ENCODE data around the gene SLC27A6. TPM values are rescaled to one million over a fixed set of nuclear protein-coding genes. Genes with fewer than 3 reads are reported as not detected.

SLC27A6 gene
- total RNA-seq, 1 experiment from 2014 or later: not detected

GRCh38 chr5:129001841-129002526, 36.7 kb downstream of the SLC27A6 start:
- H3K9me3 ChIP-seq (ENCODE audit: low read depth, low read length, poor library complexity, severe bottlenecking): no peaks in the 10 kb centered on the region
- TF ChIP-seq CTCF (conservative IDR thresholded peaks at IDR 0.05; ENCODE audit: low read depth, low read length) (no peak), EZH2 (IDR thresholded peaks at IDR 0.05; ENCODE audit: borderline replicate concordance, low read depth, low read length, poor library complexity, severe bottlenecking) (no peak)
- ChIA-PET POLR2A (ENCODE audit: low non-redundant PET) (no interaction called here), CTCF (no interaction called here)
- H3K4me3 ChIP-seq (ENCODE audit: low read depth, low read length, poor library complexity, severe bottlenecking): no peak overlapping the region
- no peaks in the 10 kb centered on the region for H3K36me3 ChIP-seq (ENCODE audit: insufficient read depth, low read length, poor library complexity, severe bottlenecking)
- DNase-seq (ENCODE audit: low spot score): no peak
- no peaks in the 10 kb centered on the region for H3K27me3 ChIP-seq (replicated peaks; ENCODE audit: insufficient read depth, low read depth, low read length, poor library complexity)
- no TSS peak for BruUV-seq (replicated peaks)
- H3K27ac ChIP-seq (ENCODE audit: low read depth, low read length, poor library complexity, severe bottlenecking): no peak overlapping the region
- H3K4me1 ChIP-seq (ENCODE audit: insufficient read depth, low read length, poor library complexity, severe bottlenecking): no peaks in the 10 kb centered on the region
- intact Hi-C loops (cut with micrococcal nuclease; ENCODE audit: unreplicated experiment): no loop called here

- ChIA-PET CTCF (no interaction called here), POLR2A (ENCODE audit: low non-redundant PET) (no interaction called here)
- Histone ChIP-seq H3K27me3 (replicated peaks; ENCODE audit: insufficient read depth, low read depth, low read length, poor library complexity) (no peaks in the 10 kb centered on the region), H3K4me3 (ENCODE audit: low read depth, low read length, poor library complexity, severe bottlenecking) (no peak overlapping the region), H3K4me1 (ENCODE audit: insufficient read depth, low read length, poor library complexity, severe bottlenecking) (no peaks in the 10 kb centered on the region), H3K36me3 (ENCODE audit: insufficient read depth, low read length, poor library complexity, severe bottlenecking) (no peaks in the 10 kb centered on the region), H3K27ac (ENCODE audit: low read depth, low read length, poor library complexity, severe bottlenecking) (no peak overlapping the region), H3K9me3 (ENCODE audit: low read depth, low read length, poor library complexity, severe bottlenecking) (no peaks in the 10 kb centered on the region)
- no peak for TF ChIP-seq CTCF (conservative IDR thresholded peaks at IDR 0.05; ENCODE audit: low read depth, low read length)
- TF ChIP-seq EZH2 (IDR thresholded peaks at IDR 0.05; ENCODE audit: borderline replicate concordance, low read depth, low read length, poor library complexity, severe bottlenecking): no peak
- BruUV-seq (replicated peaks): no TSS peak
- intact Hi-C loops (cut with micrococcal nuclease; ENCODE audit: unreplicated experiment): no loop called here
- no peak for DNase-seq (ENCODE audit: low spot score)
These were observed 37.2 kb downstream of the SLC27A6 start for GRCh38 chr5:129002527-129002842.

GRCh38 chr5:129003232-129003631, 37.9 kb downstream of the SLC27A6 start:
- Histone ChIP-seq H3K4me3 (ENCODE audit: low read depth, low read length, poor library complexity, severe bottlenecking) (no peak overlapping the region), H3K36me3 (ENCODE audit: insufficient read depth, low read length, poor library complexity, severe bottlenecking) (no peaks in the 10 kb centered on the region), H3K27me3 (replicated peaks; ENCODE audit: insufficient read depth, low read depth, low read length, poor library complexity) (no peaks in the 10 kb centered on the region), H3K9me3 (ENCODE audit: low read depth, low read length, poor library complexity, severe bottlenecking) (no peaks in the 10 kb centered on the region), H3K27ac (ENCODE audit: low read depth, low read length, poor library complexity, severe bottlenecking) (no peak overlapping the region), H3K4me1 (ENCODE audit: insufficient read depth, low read length, poor library complexity, severe bottlenecking) (no peaks in the 10 kb centered on the region)
- no peak for TF ChIP-seq EZH2 (IDR thresholded peaks at IDR 0.05; ENCODE audit: borderline replicate concordance, low read depth, low read length, poor library complexity, severe bottlenecking)
- TF ChIP-seq CTCF (conservative IDR thresholded peaks at IDR 0.05; ENCODE audit: low read depth, low read length): no peak
- ChIA-PET CTCF (no interaction called here), POLR2A (ENCODE audit: low non-redundant PET) (no interaction called here)
- no TSS peak for BruUV-seq (replicated peaks)
- no peak for DNase-seq (ENCODE audit: low spot score)
- intact Hi-C loops (cut with micrococcal nuclease; ENCODE audit: unreplicated experiment): no loop called here

Data from A673 (cell line).